Mesodermal cell (in vitro differentiated cells): Measurements from ENCODE around the gene LRRC3C.
A peak's percentile ranks its signal among the peaks of the same experiment; 100 is the strongest.

Experiments
- H3K27ac ChIP-seq: 2 replicates; pipeline ENCODE4 v1.7.0; 2013; ENCODE audit warnings: mild to moderate bottlenecking, low read depth, low read length, moderate library complexity; ENCODE audit not compliant: severe bottlenecking
- H3K36me3 ChIP-seq: 2 replicates; pipeline ENCODE4 v1.7.1; 2013; ENCODE audit warnings: mild to moderate bottlenecking, low read length, moderate library complexity; ENCODE audit not compliant: control insufficient read depth, insufficient read depth
- H3K4me1 ChIP-seq: one replicate; pipeline ENCODE4 v1.7.1; 2013; ENCODE audit warnings: mild to moderate bottlenecking, low read length; ENCODE audit not compliant: insufficient read depth, control insufficient read depth, poor library complexity, severe bottlenecking
- H3K4me3 ChIP-seq: 2 replicates; pipeline ENCODE4 v1.7.0; 2013; ENCODE audit warnings: low read length, control low read depth, mild to moderate bottlenecking; ENCODE audit not compliant: insufficient read depth, poor library complexity, severe bottlenecking; ENCODE audit errors: extremely low read depth
- H3K9me3 ChIP-seq: 2 replicates; pipeline ENCODE4 v1.7.1; 2013; ENCODE audit warnings: mild to moderate bottlenecking, low read length, moderate library complexity; ENCODE audit not compliant: control insufficient read depth
- WGBS, 2 experiments: methylation state at CpG; one replicate each; pipeline ENCODE4 v1.1.5; 2013; ENCODE audit warnings: missing lambda C conversion rate in 2 of 2; ENCODE audit not compliant: insufficient coverage in 2 of 2; 5-methylcytosine and 5-hydroxymethylcytosine counted together

The LRRC3C gene

GRCh38 chr17:39924691-39925055 lies 2.9 kb upstream of the LRRC3C start:
- H3K27ac ChIP-seq: peak overlapping the region; percentile 5
- peaks cover 44% of the 10 kb centered on the region for H3K36me3 ChIP-seq
- peaks cover 27% of the 10 kb centered on the region for H3K4me1 ChIP-seq
- 90 to 93% methylated on average over 3 of the region's 3 CpGs for WGBS, 2 experiments
- H3K9me3 ChIP-seq: no peaks in the 10 kb centered on the region
- no peak overlapping the region for H3K4me3 ChIP-seq

GRCh38 chr17:39925282-39926134 lies 2.0 kb upstream of the LRRC3C start:
- no peak overlapping the region for H3K4me3 ChIP-seq
- no peaks in the 10 kb centered on the region for H3K9me3 ChIP-seq
- no peak overlapping the region for H3K27ac ChIP-seq
- H3K36me3 ChIP-seq: peaks cover 36% of the 10 kb centered on the region
- peaks cover 27% of the 10 kb centered on the region for H3K4me1 ChIP-seq
- WGBS, 2 experiments: 97 to 98% methylated on average over 6 to 8 of the region's 11 CpGs

GRCh38 chr17:39926135-39926587 lies 1.4 kb upstream of the LRRC3C start:
- H3K9me3 ChIP-seq: no peaks in the 10 kb centered on the region
- WGBS, 2 experiments: 75 to 100% methylated on average over 1 to 2 of the region's 4 CpGs
- H3K4me3 ChIP-seq: peak overlapping the region; percentile 100
- peaks cover 30% of the 10 kb centered on the region for H3K36me3 ChIP-seq
- peaks cover 27% of the 10 kb centered on the region for H3K4me1 ChIP-seq
- no peak overlapping the region for H3K27ac ChIP-seq

GRCh38 chr17:39926588-39927100 lies 888 bp upstream of the LRRC3C start:
- peaks cover 27% of the 10 kb centered on the region for H3K4me1 ChIP-seq
- no peaks in the 10 kb centered on the region for H3K9me3 ChIP-seq
- H3K27ac ChIP-seq: peak overlapping the region; percentile 84
- H3K4me3 ChIP-seq: peak overlapping the region; percentile 100
- 6 to 7% methylated on average over 9 to 14 of the region's 15 CpGs for WGBS, 2 experiments
- peaks cover 25% of the 10 kb centered on the region for H3K36me3 ChIP-seq

- Histone ChIP-seq H3K4me1 (peaks cover 27% of the 10 kb centered on the region), H3K9me3 (no peaks in the 10 kb centered on the region), H3K4me3 (peak overlapping the region; percentile 100), H3K36me3 (peaks cover 9% of the 10 kb centered on the region), H3K27ac (peak overlapping the region; percentile 62)
- 64 to 65% methylated on average over 15 of the region's 17 CpGs for WGBS, 2 experiments
Observed at GRCh38 chr17:39927929-39928857, 661 bp downstream of the LRRC3C start.

- peaks cover 3% of the 10 kb centered on the region for H3K36me3 ChIP-seq
- 87 to 89% methylated on average over 7 of the region's 8 CpGs for WGBS, 2 experiments
- no peaks in the 10 kb centered on the region for H3K9me3 ChIP-seq
- no peak overlapping the region for H3K4me3 ChIP-seq
- no peak overlapping the region for H3K27ac ChIP-seq
- H3K4me1 ChIP-seq: peaks cover 25% of the 10 kb centered on the region
Observed at GRCh38 chr17:39928858-39929645, 1.5 kb downstream of the LRRC3C start.

- H3K36me3 ChIP-seq: no peaks in the 10 kb centered on the region
- H3K4me1 ChIP-seq: peaks cover 20% of the 10 kb centered on the region
- 88 to 91% methylated on average over 4 of the region's 5 CpGs for WGBS, 2 experiments
- H3K9me3 ChIP-seq: no peaks in the 10 kb centered on the region
- no peak overlapping the region for H3K27ac ChIP-seq
- H3K4me3 ChIP-seq: no peak overlapping the region
Observed at GRCh38 chr17:39929646-39930407, 2.3 kb downstream of the LRRC3C start.

GRCh38 chr17:39933912-39934311 lies 6.4 kb downstream of the LRRC3C start:
- WGBS, 2 experiments: 80% methylated on average over 1 of the region's 5 CpGs; no CpG with 5 or more reads in 1 of the 2 experiments
- no peaks in the 10 kb centered on the region for H3K9me3 ChIP-seq
- no peaks in the 10 kb centered on the region for H3K4me1 ChIP-seq
- H3K36me3 ChIP-seq: no peaks in the 10 kb centered on the region
- H3K4me3 ChIP-seq: no peak overlapping the region
- H3K27ac ChIP-seq: no peak overlapping the region

- Histone ChIP-seq H3K36me3 (no peaks in the 10 kb centered on the region), H3K27ac (no peak overlapping the region), H3K4me1 (peaks cover 3% of the 10 kb centered on the region), H3K9me3 (no peaks in the 10 kb centered on the region), H3K4me3 (no peak overlapping the region)
- 83% methylated on average over 5 of the region's 5 CpGs for WGBS, 2 experiments
Observed at GRCh38 chr17:39934324-39934723, 6.8 kb downstream of the LRRC3C start.
